LNCaP clone FGC (cell line): ENCODE measurements around the gene COMMD6.

ENCODE experiments used
- DNase-seq: peaks from one replicate; pipeline ENCODE4 v3.0.0-alpha.2; 2011; ENCODE audit warnings: low read depth
- H3K4me3 ChIP-seq: 2 replicates; pipeline ENCODE4 v1.5.1; 2011; ENCODE audit warnings: mild to moderate bottlenecking, low read depth, low read length, control low read depth
- CTCF ChIP-seq: IDR thresholded peaks from 2 replicates; pipeline ENCODE4 v1.5.1; 2012; ENCODE audit warnings: mild to moderate bottlenecking; ENCODE audit not compliant: control insufficient read depth, insufficient read depth; ENCODE audit errors: extremely low read depth

Gene COMMD6

GRCh38 chr13:75537401-75538365 is at the start of gene COMMD6:
Gene COMMD6, minus strand, starts transcription at chr13:75537841. Its CDS starts 36 bp downstream, at chr13:75537805.
- peak; percentile 83 for DNase-seq
- no peak for TF ChIP-seq CTCF
- peak within 1 kb of the TSS; percentile 72 for H3K4me3 ChIP-seq

DNA sequence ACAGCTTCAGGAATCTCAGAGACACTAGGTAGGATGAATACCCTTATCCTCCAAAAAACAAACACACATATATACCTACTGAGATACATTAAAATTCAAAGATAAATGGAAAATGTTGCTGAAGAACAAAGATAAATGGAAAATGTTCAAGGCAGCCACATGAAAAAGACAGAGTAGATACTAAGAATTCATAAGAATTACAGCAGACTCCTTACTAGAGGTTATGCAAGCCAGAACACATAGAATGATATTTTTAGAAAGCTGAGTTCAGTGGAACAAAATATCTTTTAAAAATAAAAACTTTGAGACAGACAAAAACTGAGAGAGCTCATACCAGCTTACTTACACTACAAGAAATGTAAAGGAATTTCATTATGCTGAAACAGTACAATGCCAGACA is 47.5 kb upstream of the COMMD6 start:
- TF ChIP-seq CTCF, result no peak
- H3K4me3 ChIP-seq, result no peak overlapping the region
- no peak for DNase-seq

DNA sequence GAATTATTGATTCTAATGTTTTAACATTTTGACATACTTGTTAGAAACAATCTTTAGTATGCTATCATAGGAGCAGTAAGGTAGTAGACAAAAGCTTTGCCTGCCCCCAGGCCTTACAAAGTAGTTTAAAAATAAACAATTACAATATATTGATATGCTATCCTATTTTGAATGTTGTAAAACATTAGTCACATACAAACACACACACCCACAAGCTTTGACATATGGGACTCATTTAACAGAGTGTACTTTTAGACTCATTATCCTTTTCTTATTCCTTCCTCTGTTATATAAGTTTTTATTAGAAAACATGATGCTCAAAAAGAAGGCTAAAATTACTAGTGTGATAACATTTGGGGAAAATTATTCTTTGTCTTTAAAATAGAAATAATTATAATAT is 45.5 kb upstream of the COMMD6 start:
- no peak for TF ChIP-seq CTCF
- no peak for DNase-seq
- no peak overlapping the region for H3K4me3 ChIP-seq

DNA sequence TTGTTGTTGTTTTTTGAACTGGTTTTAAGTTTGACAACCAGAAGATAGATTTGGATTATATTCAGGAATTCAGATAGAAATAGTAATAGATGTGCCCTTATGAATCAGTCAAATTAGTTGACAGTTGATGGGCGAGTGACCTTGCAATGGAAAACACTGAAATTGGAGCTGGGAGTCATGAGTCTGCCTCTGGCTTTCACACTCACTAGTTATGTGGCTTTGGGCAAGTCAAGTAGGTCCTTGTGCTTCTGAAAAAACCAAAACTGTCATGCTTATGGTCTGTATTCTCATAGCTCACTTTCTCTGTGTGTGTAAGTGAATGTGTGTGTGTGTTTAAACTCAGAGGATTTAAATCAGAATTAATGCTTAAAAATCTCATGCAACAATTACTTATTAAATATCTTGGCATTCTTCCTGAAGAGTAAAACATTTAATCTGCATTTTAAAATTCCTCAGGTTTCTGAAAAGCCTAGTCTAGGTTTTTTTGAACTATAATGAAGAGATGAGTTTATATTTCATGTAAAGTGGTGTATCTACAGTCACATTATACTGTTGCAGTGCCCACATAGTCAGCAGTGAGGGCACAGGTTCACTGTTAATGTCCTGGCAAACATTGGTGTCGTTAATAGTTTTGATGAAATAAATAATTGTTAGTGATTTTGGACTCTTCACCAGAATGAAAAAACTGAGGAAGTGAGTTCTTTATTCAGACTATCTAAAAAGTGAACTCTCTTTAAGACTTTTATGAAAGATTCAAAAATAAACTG is 44.4 kb upstream of the COMMD6 start:
- TF ChIP-seq CTCF, result no peak
- DNase-seq, result no peak
- no peak overlapping the region for H3K4me3 ChIP-seq

DNA sequence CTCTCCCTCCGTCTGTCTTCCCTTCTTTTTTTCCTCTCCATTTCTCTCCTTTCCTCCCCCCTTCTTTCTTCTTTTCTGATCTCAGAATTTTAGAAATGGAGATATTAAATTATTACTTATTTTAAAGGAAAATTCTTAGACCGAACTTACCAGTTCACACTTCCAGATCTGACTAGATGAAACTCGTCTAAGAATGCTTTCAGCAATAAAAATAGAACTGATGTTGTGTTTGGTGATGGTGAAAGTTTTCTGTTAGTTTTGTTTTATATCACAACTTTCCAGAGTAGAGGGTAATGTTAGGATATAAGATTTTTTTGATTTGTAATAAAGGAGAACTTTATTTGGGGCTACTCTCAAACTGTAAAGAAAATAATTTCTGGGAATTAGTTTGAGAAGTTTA is 41.9 kb upstream of the COMMD6 start:
- DNase-seq, result no peak
- no peak for TF ChIP-seq CTCF
- no peak overlapping the region for H3K4me3 ChIP-seq

GRCh38 chr13:75569576-75569975 is 31.9 kb upstream of the COMMD6 start:
- no peak for TF ChIP-seq CTCF
- no peak overlapping the region for H3K4me3 ChIP-seq

More at GRCh38 chr13:75569576-75569975, 31.9 kb upstream of the COMMD6 start:
- no peak for DNase-seq
